ENCODE data around the gene ELANE. TPM values are rescaled to one million over a fixed set of nuclear protein-coding genes. Genes with fewer than 3 reads are reported as not detected.

Gene ELANE
- total and polyA plus RNA-seq, 2 donors (not counting 1 experiment from before 2014, with no cell fraction given) = 0.48 to 0.66 TPM

DNA sequence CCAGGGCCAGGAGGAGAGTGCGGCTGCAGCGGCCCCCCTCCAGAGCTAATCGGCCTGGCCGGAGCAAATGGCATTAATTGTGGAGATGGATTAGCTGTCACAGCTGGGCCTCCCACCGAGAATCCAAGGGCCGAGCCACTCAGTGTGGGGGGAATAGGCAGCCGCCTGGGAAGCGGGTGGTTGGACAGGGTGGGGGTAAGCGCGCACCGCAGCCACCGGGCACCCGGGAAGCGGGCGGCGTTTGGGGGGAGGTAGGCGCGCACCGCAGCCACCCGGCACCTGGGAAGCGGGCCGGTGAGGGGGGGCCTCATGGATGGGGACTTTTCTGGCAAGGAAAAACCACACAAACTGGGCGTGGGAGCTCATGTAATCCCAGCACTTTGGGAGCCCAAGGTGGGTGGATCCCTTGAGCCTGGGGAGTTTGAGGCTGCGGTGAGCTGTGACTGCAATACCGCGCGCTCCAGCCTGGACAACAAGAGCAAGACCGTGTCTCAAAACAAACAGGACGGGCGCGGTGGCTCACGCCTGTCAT is 51.2 kb downstream of the ELANE start:
- H3K9ac ChIP-seq (ENCODE audit: insufficient read depth, low read length) = no peak overlapping the region
- peaks cover 10% of the 10 kb centered on the region for H3K36me3 ChIP-seq (ENCODE audit: control insufficient read depth, insufficient read depth, low read length)
- H4K20me1 ChIP-seq (ENCODE audit: control insufficient read depth, extremely low read depth, insufficient read depth, low read length) = no peaks in the 10 kb centered on the region
- H3K4me3 ChIP-seq (replicated peaks in 1 of 4; ENCODE audit: control extremely low read depth in 1 of 4, insufficient read depth in 1 of 4, low read depth in 3 of 4, low read length in 4 of 4) = no peak overlapping the region
- H3K79me2 ChIP-seq (ENCODE audit: control insufficient read depth, insufficient read depth, low read length) = peaks cover 2% of the 10 kb centered on the region
- H3K27ac ChIP-seq (ENCODE audit: insufficient read depth, low read length) = no peak overlapping the region
- H3K27me3 ChIP-seq (ENCODE audit: control insufficient read depth, insufficient read depth, low read length) = no peaks in the 10 kb centered on the region
- TF ChIP-seq, protein P1, sequence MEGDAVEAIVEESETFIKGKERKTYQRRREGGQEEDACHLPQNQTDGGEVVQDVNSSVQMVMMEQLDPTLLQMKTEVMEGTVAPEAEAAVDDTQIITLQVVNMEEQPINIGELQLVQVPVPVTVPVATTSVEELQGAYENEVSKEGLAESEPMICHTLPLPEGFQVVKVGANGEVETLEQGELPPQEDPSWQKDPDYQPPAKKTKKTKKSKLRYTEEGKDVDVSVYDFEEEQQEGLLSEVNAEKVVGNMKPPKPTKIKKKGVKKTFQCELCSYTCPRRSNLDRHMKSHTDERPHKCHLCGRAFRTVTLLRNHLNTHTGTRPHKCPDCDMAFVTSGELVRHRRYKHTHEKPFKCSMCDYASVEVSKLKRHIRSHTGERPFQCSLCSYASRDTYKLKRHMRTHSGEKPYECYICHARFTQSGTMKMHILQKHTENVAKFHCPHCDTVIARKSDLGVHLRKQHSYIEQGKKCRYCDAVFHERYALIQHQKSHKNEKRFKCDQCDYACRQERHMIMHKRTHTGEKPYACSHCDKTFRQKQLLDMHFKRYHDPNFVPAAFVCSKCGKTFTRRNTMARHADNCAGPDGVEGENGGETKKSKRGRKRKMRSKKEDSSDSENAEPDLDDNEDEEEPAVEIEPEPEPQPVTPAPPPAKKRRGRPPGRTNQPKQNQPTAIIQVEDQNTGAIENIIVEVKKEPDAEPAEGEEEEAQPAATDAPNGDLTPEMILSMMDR (conservative IDR thresholded peaks at IDR 0.05 in 1 of 2, IDR thresholded peaks at IDR 0.05 in 1 of 2; ENCODE audit: low read depth in 1 of 2, low read length in 2 of 2) = no peak
- TF ChIP-seq EZH2 (IDR thresholded peaks at IDR 0.05; ENCODE audit: low read length, missing control alignments) = no peak
- no peak overlapping the region for H3K4me2 ChIP-seq (ENCODE audit: extremely low read depth, insufficient read depth, low read length)
- no peaks in the 10 kb centered on the region for H3K4me1 ChIP-seq (ENCODE audit: control insufficient read depth, extremely low read depth, insufficient read depth, low read length)
- no peaks in the 10 kb centered on the region for H3K9me3 ChIP-seq (ENCODE audit: control insufficient read depth, insufficient read depth, low read depth, low read length)
- peak; percentile 35 to 74 for DNase-seq (ENCODE audit: low read depth in 2 of 2)
- H2AFZ ChIP-seq (ENCODE audit: low read length) = no peak overlapping the region

DNA sequence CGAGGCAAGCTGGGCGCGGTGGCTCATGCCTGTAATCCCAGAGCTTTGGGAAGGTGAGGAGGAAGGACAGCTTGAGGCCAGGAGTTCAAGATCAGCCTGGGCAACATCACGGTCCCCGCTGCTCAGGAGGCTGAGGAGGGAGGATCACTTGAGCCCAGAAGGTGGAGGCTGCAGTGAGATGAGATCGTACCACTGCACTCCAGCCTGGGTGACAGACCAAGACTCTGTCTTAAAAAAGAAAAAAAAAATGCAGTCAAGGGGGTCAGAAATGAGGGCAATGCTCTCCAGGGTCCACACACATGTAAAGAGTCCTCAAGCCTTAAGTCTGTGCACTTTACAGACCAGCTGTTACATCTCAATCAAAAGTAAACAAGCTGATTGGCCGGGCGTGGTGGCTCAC is 52.4 kb downstream of the ELANE start:
- Histone ChIP-seq H3K9ac (ENCODE audit: insufficient read depth, low read length) (no peak overlapping the region), H3K79me2 (ENCODE audit: control insufficient read depth, insufficient read depth, low read length) (peaks cover 5% of the 10 kb centered on the region), H2AFZ (ENCODE audit: low read length) (no peak overlapping the region), H4K20me1 (ENCODE audit: control insufficient read depth, extremely low read depth, insufficient read depth, low read length) (no peaks in the 10 kb centered on the region), H3K27ac (ENCODE audit: insufficient read depth, low read length) (no peak overlapping the region), H3K4me3 (replicated peaks in 1 of 4; ENCODE audit: control extremely low read depth in 1 of 4, insufficient read depth in 1 of 4, low read depth in 3 of 4, low read length in 4 of 4) (no peak overlapping the region), H3K4me1 (ENCODE audit: control insufficient read depth, extremely low read depth, insufficient read depth, low read length) (peaks cover 3% of the 10 kb centered on the region), H3K9me3 (ENCODE audit: control insufficient read depth, insufficient read depth, low read depth, low read length) (no peaks in the 10 kb centered on the region), H3K27me3 (ENCODE audit: control insufficient read depth, insufficient read depth, low read length) (no peaks in the 10 kb centered on the region), H3K4me2 (ENCODE audit: extremely low read depth, insufficient read depth, low read length) (no peak overlapping the region), H3K36me3 (ENCODE audit: control insufficient read depth, insufficient read depth, low read length) (peaks cover 10% of the 10 kb centered on the region)
- no peak for DNase-seq (ENCODE audit: low read depth in 2 of 2)
- TF ChIP-seq, protein P1 (conservative IDR thresholded peaks at IDR 0.05 in 1 of 2, IDR thresholded peaks at IDR 0.05 in 1 of 2; ENCODE audit: low read depth in 1 of 2, low read length in 2 of 2) = no peak
- no peak for TF ChIP-seq EZH2 (IDR thresholded peaks at IDR 0.05; ENCODE audit: low read length, missing control alignments)

Other genes with a start within 250 kb of the ELANE start
- gene POLRMT, start 218.8 kb upstream of the ELANE start, total RNA-seq = 17.2 and 21.5 TPM in 2 replicates
- gene POLRMT, start 218.8 kb upstream of the ELANE start, polyA plus RNA-seq = 7.3 and 13.5 TPM in 2 replicates
- gene FGF22, start 212.4 kb upstream of the ELANE start, total RNA-seq = under 0.01 TPM in 1 of 2 replicates, not detected in the other
- gene FGF22, start 212.4 kb upstream of the ELANE start, polyA plus RNA-seq = 0.06 TPM in 1 of 2 replicates, not detected in the other
- 12.1 and 18.0 TPM in 2 replicates for gene RNF126, start 189.1 kb upstream of the ELANE start, total RNA-seq
- gene RNF126, start 189.1 kb upstream of the ELANE start, polyA plus RNA-seq = 7.8 and 10.7 TPM in 2 replicates
- gene FSTL3, start 175.9 kb upstream of the ELANE start, total RNA-seq = 26.8 and 36.5 TPM in 2 replicates
- 10.2 and 18.6 TPM in 2 replicates for gene FSTL3, start 175.9 kb upstream of the ELANE start, polyA plus RNA-seq
- gene PRSS57, start 156.9 kb upstream of the ELANE start, total RNA-seq = not detected in 2 replicates
- gene PRSS57, start 156.9 kb upstream of the ELANE start, polyA plus RNA-seq = not detected in 2 replicates
- gene PALM, start 143.4 kb upstream of the ELANE start, total RNA-seq = 8.3 and 22.1 TPM in 2 replicates
- 1.0 and 3.2 TPM in 2 replicates for gene PALM, start 143.4 kb upstream of the ELANE start, polyA plus RNA-seq
- gene MISP, start 101.2 kb upstream of the ELANE start, total RNA-seq = under 0.01 TPM in 1 of 2 replicates, not detected in the other
- not detected in 2 replicates for gene MISP, start 101.2 kb upstream of the ELANE start, polyA plus RNA-seq
- gene PTBP1, start 54.9 kb upstream of the ELANE start, total RNA-seq = 67.5 and 83.1 TPM in 2 replicates
- gene PTBP1, start 54.9 kb upstream of the ELANE start, polyA plus RNA-seq = 74.6 and 142 TPM in 2 replicates
- 1.5 and 2.5 TPM in 2 replicates for gene PLPPR3, start 30.3 kb upstream of the ELANE start, total RNA-seq
- gene PLPPR3, start 30.3 kb upstream of the ELANE start, polyA plus RNA-seq = 0.19 and 0.30 TPM in 2 replicates
- 0.17 TPM in 1 of 2 replicates, not detected in the other for gene AZU1, start 24.5 kb upstream of the ELANE start, total RNA-seq
- gene AZU1, start 24.5 kb upstream of the ELANE start, polyA plus RNA-seq = not detected in 2 replicates
- gene PRTN3, start 11.3 kb upstream of the ELANE start, total RNA-seq = not detected in 2 replicates
- gene PRTN3, start 11.3 kb upstream of the ELANE start, polyA plus RNA-seq = not detected in 2 replicates
- 18.8 and 206 TPM in 2 replicates for gene CFD, start 7.4 kb downstream of the ELANE start, total RNA-seq
- 1.00 and 3.3 TPM in 2 replicates for gene CFD, start 7.4 kb downstream of the ELANE start, polyA plus RNA-seq
- 24.4 and 35.0 TPM in 2 replicates for gene MED16, start 40.9 kb downstream of the ELANE start, total RNA-seq
- gene MED16, start 40.9 kb downstream of the ELANE start, polyA plus RNA-seq = 19.3 and 26.2 TPM in 2 replicates
- gene RNU6-9, start 41.2 kb downstream of the ELANE start, total RNA-seq = not detected in 2 replicates
- gene RNU6-9, start 41.2 kb downstream of the ELANE start, polyA plus RNA-seq = not detected in 2 replicates
- 13.2 and 13.4 TPM in 2 replicates for gene R3HDM4, start 60.9 kb downstream of the ELANE start, total RNA-seq
- gene R3HDM4, start 60.9 kb downstream of the ELANE start, polyA plus RNA-seq = 20.9 and 25.5 TPM in 2 replicates
- gene KISS1R, start 65.0 kb downstream of the ELANE start, total RNA-seq = not detected in 2 replicates
- not detected in 2 replicates for gene KISS1R, start 65.0 kb downstream of the ELANE start, polyA plus RNA-seq
- gene ARID3A, start 73.7 kb downstream of the ELANE start, total RNA-seq = 12.1 and 14.9 TPM in 2 replicates
- 6.4 and 8.7 TPM in 2 replicates for gene ARID3A, start 73.7 kb downstream of the ELANE start, polyA plus RNA-seq
- 41.6 and 42.3 TPM in 2 replicates for gene WDR18, start 132.0 kb downstream of the ELANE start, total RNA-seq
- 10.0 and 16.1 TPM in 2 replicates for gene WDR18, start 132.0 kb downstream of the ELANE start, polyA plus RNA-seq
- gene GRIN3B, start 148.1 kb downstream of the ELANE start, total RNA-seq = 0.51 and 0.66 TPM in 2 replicates
- gene GRIN3B, start 148.1 kb downstream of the ELANE start, polyA plus RNA-seq = 0.12 and 0.25 TPM in 2 replicates
- gene TMEM259, start 168.8 kb downstream of the ELANE start, total RNA-seq = 47.5 and 57.8 TPM in 2 replicates
- 67.1 and 67.9 TPM in 2 replicates for gene TMEM259, start 168.8 kb downstream of the ELANE start, polyA plus RNA-seq
- gene RNU6-2, start 169.2 kb downstream of the ELANE start, total RNA-seq = not detected in 2 replicates
- gene RNU6-2, start 169.2 kb downstream of the ELANE start, polyA plus RNA-seq = not detected in 2 replicates
- gene CNN2, start 174.3 kb downstream of the ELANE start, total RNA-seq = 120 and 194 TPM in 2 replicates
- gene CNN2, start 174.3 kb downstream of the ELANE start, polyA plus RNA-seq = 299 and 473 TPM in 2 replicates
- 2.3 and 9.7 TPM in 2 replicates for gene ABCA7, start 187.8 kb downstream of the ELANE start, total RNA-seq
- gene ABCA7, start 187.8 kb downstream of the ELANE start, polyA plus RNA-seq = 2.2 and 2.3 TPM in 2 replicates
- 0.77 and 1.8 TPM in 2 replicates for gene ARHGAP45, start 214.9 kb downstream of the ELANE start, total RNA-seq
- gene ARHGAP45, start 214.9 kb downstream of the ELANE start, polyA plus RNA-seq = 0.42 and 0.78 TPM in 2 replicates
- 55.2 and 55.5 TPM in 2 replicates for gene POLR2E, start 243.1 kb downstream of the ELANE start, total RNA-seq
- gene POLR2E, start 243.1 kb downstream of the ELANE start, polyA plus RNA-seq = 130 and 214 TPM in 2 replicates